GM18951 (cell line): ENCODE results near the gene HNF1B.

ENCODE experiments used
- POLR2A ChIP-seq: IDR thresholded peaks from 4 replicates; pipeline ENCODE4 v1.6.1; 2011; ENCODE audit warnings: mild to moderate bottlenecking; ENCODE audit not compliant: insufficient read length, insufficient read depth; ENCODE audit errors: extremely low read depth
- in situ Hi-C: fragments of 300-500 bp; cut with MboI; formaldehyde crosslinking; loops from one replicate; pipeline ENCODE4 v1.12.0; 2022; ENCODE audit warnings: low sequenced_read_pairs, mixed read lengths, inconsistent platforms; ENCODE audit not compliant: unreplicated experiment

HNF1B gene

DNA sequence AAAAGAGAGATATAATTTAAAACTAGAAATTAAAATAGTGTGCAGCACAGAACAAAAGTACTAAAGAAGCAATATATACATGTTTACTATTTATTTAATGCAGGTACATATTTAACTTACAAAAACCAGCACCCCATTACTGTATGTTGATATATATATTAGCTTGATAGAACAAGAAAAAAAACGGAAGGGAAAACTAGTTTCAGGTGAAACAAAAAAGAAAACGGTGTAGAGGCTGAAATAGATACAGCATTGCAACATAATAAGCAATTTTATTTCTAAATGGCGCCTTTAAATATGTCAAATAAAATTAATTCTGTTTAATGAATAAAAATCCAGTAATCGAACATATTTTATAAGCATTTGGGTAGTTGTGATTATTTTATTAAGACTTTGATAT lies 3.9 kb downstream of the HNF1B start:
- TF ChIP-seq POLR2A = no peak
- in situ Hi-C loops = no loop called here

DNA sequence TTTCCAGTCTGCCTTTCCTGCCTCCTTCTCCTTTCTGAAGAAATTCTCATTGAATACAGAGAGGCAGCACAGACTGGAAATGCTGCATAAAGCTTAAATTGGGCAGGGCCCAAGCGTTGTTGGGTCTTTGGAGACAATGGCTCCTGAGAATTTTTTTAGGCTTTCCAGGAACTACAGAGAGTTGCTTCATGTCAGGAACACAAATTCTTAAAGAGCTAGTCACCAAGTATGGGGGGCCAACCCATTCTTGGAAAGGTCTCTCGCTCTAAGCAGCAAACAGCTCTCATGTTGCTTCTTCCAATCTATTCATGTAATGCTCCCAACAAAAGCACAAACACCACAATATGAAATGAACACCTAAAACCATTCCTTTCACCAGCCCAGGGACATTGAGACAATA lies 6.9 kb downstream of the HNF1B start:
- in situ Hi-C loops = no loop called here
- no peak for TF ChIP-seq POLR2A

DNA sequence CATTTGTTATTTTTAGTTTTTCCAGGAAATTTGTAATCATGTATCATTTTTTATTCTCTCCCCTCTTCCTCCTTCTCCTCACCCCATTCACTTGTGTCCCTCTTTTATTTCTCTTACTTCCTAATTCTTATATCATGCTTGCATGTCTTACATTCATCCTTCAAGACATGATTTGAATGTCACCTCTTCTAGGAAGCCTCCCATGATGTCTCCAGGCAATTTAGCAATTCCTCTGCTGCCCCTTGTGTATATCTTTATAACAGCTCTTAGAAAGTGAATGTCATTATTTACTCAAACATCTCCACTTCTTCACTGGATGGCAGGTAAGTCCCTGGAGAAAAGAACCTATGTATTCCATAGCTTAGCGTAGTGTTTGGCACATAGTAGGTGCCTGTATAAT lies 7.8 kb downstream of the HNF1B start:
- no peak for TF ChIP-seq POLR2A
- in situ Hi-C loops = no loop called here

DNA sequence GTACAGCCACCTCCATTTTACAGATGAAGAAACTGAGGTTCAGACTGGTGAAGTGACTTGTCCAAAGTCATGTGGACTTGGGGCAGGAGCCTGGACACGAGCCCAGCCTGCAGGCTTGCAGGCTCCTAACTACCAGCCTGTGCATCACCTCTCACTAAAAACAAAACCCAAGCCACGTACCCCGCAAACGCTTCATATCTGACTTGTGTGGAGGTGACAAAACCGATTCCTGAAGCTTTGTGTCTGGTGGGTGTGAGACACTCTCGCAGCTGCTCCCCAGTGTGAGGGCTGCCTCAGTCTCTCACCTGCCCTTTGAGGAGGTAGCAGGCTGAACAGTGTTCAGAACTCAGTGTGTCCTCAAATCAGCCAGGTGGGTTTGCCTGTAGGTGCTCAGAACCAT lies 8.4 kb downstream of the HNF1B start:
- in situ Hi-C loops = no loop called here
- TF ChIP-seq POLR2A = no peak

GRCh38 chr17:37735165-37735564 lies 9.7 kb downstream of the HNF1B start:
- in situ Hi-C loops = no loop called here

GRCh38 chr17:37732316-37732715 lies 12.5 kb downstream of the HNF1B start:
- in situ Hi-C loops = no loop called here
- no peak for TF ChIP-seq POLR2A

More at GRCh38 chr17:37735165-37735564, 9.7 kb downstream of the HNF1B start:
- TF ChIP-seq POLR2A = no peak

DNA sequence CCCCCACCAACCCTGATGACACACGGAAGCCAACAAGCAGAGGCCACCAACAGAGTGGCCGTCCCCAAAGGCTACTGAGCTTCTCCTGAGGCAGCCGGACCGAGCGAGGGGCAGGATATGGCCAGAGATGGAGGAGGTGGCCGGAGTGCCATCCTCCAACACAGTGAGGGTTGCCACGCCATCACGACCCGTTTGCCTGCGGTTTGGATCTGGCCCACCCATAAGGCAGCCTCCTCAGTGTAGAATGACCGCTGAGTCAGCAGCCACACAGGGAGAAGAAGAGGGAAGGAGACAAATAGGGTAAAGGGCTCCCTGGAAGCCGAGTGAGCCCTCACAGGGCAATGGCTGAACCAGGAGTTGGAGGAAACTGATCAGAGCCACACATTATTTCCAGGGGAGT lies 13.8 kb downstream of the HNF1B start:
- in situ Hi-C loops = no loop called here
- TF ChIP-seq POLR2A = no peak

DNA sequence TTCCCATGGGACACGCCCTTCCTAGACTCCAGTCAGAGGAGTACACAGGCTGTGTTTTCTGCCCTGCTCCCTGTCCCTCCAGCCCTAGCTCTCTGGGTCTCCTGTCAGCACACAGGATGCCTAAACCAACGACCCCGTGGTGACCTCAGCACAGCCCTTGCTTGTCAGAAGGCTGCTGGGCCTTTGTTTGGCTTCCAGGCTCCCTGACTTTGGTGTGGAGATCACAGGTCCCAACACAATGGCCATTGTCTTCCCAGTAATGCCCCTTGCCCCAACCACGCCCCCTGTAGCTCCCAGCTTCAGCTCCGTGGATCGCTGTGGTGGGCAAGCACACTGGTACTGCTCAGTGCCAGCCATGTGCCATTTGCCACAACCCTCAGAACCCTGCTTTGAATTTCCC lies 15.0 kb downstream of the HNF1B start:
- in situ Hi-C loops = no loop called here
- no peak for TF ChIP-seq POLR2A

- in situ Hi-C loops = no loop called here
- no peak for TF ChIP-seq POLR2A
Observed at GRCh38 chr17:37726891-37727675, 17.8 kb downstream of the HNF1B start.

DNA sequence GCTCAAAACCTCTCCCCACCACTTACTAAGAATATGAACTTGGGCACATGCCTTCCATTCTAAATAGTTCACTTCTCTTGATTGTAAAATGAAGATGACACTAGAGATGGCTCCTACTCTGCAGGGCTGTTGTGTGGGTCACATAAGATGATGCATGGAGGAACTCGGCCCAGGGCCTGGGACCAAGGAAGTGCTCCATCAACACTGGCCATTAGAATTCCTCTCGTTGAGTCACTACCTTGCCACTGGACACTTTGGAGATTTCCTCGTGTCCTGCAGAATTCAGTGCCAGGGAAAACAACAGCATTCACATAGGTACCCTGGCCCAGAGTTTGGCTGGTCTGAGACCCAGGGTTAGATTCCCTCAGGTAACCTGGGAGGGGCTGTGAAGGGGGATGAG lies 18.6 kb downstream of the HNF1B start:
- in situ Hi-C loops = no loop called here
- TF ChIP-seq POLR2A = no peak

DNA sequence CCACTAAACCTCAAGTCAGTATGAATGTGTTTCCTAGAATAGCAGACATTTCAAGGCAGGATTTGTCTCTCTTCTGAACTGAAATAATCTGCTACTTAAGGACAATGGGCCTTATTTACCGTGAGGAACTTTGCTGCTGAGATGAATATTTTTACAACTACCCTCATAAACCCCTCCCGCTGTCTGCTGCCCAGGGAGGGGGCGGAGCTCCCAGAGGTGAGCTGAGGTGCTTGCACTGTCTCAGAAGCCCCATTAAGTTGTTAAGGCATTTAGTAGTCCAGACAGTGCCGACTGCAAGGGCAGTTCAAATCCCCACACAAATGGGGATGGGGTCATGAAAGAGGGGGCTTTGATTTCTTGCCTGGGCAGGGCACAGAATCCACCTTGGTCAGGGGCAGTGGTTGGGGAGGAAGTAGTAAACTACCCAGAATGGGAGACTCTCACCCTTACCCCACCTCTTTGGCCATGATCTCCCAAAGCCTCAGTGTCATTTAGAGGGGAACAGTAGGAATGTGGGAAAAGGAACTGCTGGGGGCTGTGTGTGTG lies 19.2 kb downstream of the HNF1B start:
- in situ Hi-C loops = no loop called here
- no peak for TF ChIP-seq POLR2A

GRCh38 chr17:37725021-37725595 lies 19.8 kb downstream of the HNF1B start:
- no peak for TF ChIP-seq POLR2A
- in situ Hi-C loops = no loop called here

DNA sequence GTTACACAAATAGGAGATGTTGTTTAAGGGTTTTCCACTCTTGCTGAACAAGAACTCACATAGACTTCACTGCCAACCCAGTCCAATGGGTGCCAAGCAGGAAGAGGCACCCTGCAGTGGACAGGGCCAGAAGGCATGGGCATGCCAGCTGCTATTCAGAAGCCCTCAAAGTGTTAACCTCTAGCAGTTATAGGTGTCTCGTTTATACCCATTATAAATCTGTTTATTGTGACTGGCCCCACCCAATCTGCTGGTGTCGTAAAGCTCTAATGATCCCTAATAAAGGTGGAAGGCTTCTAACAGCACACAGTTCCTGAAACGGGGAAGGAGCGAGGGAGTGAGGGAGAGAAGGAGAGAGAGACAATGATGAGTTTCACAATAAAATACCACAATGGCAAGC lies 23.9 kb downstream of the HNF1B start:
- in situ Hi-C loops = no loop called here
- no peak for TF ChIP-seq POLR2A

GRCh38 chr17:37719866-37720265 lies 25.0 kb downstream of the HNF1B start:
- TF ChIP-seq POLR2A = no peak
- in situ Hi-C loops = no loop called here

DNA sequence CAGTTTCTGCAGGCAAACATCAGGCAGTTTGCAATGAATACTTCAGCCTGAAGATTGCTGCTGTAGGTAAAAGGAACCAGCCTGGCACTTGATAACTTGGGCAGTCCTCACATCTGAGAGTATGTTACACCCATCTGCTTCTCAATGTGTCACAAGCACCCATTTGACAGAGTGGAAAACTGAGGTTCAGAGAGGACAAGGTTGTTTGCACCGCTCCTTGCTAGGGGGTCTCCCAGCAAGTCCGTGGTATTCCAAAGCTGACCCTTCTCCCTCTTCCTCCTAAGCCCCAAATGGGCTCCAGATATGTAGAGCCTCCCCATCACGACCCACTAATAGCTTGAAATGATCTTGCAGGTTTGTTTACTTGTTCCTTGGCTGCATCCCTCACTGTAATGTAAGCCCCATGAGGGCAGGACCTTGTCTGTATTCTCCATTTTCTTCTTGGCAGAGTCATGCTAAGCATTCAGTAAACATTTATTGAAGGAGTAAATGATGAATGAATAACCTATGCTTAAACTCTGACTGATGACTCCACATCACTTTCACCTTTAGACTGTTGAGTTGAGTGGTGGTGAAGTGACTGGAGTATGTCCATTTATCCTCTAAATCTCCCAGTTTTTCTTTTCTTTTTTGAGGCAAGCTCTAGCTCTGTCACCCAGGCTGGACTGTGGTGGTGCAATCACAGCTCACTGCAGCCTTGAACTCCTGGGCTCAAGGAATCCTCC lies 26.4 kb downstream of the HNF1B start:
- TF ChIP-seq POLR2A = no peak
- in situ Hi-C loops = no loop called here
